Measurements from ENCODE around the gene KRT85. TPM values are rescaled to one million over a fixed set of nuclear protein-coding genes. Genes with fewer than 3 reads are reported as not detected.

Gene KRT85
- total and polyA plus RNA-seq, 2 donors (not counting 3 experiments of a cell fraction or from before 2014, with no cell fraction given), result not detected

DNA sequence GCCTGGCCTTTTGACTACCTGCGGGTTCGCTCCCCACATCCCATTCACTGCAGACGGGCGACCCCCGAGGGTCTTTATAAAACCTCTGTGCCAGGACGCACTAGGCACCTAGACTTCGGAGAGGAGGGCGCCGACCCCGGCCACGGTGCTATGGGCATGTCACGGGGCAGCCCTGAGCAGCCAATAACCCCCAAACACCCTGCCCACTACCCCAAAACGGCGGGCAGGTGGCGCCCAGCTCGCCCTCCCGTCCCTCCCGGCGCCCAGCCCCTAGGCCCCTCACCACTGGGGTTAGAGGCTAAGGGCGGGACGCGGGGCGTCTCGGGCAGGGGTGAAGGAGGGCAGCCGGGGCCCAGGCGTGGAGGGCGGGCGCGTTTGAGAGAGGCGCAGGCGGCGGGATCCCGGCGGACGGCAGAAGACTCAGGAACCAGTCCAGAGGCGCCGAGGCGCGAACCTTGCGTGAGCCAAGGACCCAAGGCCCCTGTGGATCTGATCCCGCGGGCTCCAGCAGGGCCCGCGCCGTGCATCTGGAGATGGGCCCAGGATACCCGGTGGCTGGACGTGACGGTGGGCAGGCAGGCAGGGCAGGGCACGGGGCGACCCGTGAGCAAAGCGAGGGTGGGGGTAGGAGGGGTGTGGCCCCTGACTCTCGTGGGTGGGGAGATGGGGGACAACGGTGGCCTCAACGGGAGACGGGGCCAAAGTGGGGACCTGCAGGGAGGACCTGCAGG is 11.1 kb downstream of the KRT85 start:
- Histone ChIP-seq H3K4me1 (ENCODE audit: control insufficient read depth, extremely low read depth, insufficient read depth, low read length) (no peaks in the 10 kb centered on the region), H3K4me2 (ENCODE audit: insufficient read depth, low read length) (no peak overlapping the region), H3K9me3 (replicated peaks; ENCODE audit: control insufficient read depth, insufficient read depth, low read length) (no peaks in the 10 kb centered on the region), H2AFZ (ENCODE audit: low read depth, low read length) (no peak overlapping the region), H3K27me3 (ENCODE audit: control insufficient read depth in 2 of 2, insufficient read depth in 2 of 2, low read length in 2 of 2) (peaks cover 7 to 13% of the 10 kb centered on the region in 2 experiments), H3K79me2 (ENCODE audit: control insufficient read depth, insufficient read depth, low read length) (no peaks in the 10 kb centered on the region), H3K27ac (ENCODE audit: insufficient read depth, low read depth, low read length) (no peak overlapping the region), H3K36me3 (ENCODE audit: control insufficient read depth in 2 of 2, extremely low read depth in 1 of 2, insufficient read depth in 2 of 2, low read length in 2 of 2) (no peaks in the 10 kb centered on the region), H3K9ac (replicated peaks; ENCODE audit: extremely low read depth, insufficient read depth, low read length) (no peak overlapping the region), H3K9me1 (replicated peaks; ENCODE audit: control insufficient read depth, extremely low read depth, insufficient read depth, low read length) (no peaks in the 10 kb centered on the region), H4K20me1 (replicated peaks; ENCODE audit: control insufficient read depth, extremely low read depth, insufficient read depth, low read length) (no peaks in the 10 kb centered on the region), H3K4me3 (replicated peaks in 1 of 3; ENCODE audit: insufficient read depth in 1 of 3, low read depth in 1 of 3, low read length in 3 of 3) (no peak overlapping the region)
- TF ChIP-seq JUN (IDR thresholded peaks at IDR 0.05; ENCODE audit: borderline replicate concordance, insufficient read depth, insufficient read length, low read depth) (no peak), EZH2 (IDR thresholded peaks at IDR 0.05; ENCODE audit: borderline replicate concordance, low read depth, low read length, severe bottlenecking) (no peak), MYC (IDR thresholded peaks at IDR 0.05; ENCODE audit: low read depth, low read length) (no peak), GATA2 (IDR thresholded peaks at IDR 0.05; ENCODE audit: insufficient read depth, insufficient read length, low read depth, low read length) (no peak), POLR2A (IDR thresholded peaks at IDR 0.05; ENCODE audit: low read depth, low read length) (no peak), POLR2AphosphoS5 (IDR thresholded peaks at IDR 0.05; ENCODE audit: insufficient read depth, low read depth, low read length) (no peak), FOS (IDR thresholded peaks at IDR 0.05; ENCODE audit: borderline replicate concordance, insufficient read depth, low read length) (no peak)
- TF ChIP-seq, protein P1, sequence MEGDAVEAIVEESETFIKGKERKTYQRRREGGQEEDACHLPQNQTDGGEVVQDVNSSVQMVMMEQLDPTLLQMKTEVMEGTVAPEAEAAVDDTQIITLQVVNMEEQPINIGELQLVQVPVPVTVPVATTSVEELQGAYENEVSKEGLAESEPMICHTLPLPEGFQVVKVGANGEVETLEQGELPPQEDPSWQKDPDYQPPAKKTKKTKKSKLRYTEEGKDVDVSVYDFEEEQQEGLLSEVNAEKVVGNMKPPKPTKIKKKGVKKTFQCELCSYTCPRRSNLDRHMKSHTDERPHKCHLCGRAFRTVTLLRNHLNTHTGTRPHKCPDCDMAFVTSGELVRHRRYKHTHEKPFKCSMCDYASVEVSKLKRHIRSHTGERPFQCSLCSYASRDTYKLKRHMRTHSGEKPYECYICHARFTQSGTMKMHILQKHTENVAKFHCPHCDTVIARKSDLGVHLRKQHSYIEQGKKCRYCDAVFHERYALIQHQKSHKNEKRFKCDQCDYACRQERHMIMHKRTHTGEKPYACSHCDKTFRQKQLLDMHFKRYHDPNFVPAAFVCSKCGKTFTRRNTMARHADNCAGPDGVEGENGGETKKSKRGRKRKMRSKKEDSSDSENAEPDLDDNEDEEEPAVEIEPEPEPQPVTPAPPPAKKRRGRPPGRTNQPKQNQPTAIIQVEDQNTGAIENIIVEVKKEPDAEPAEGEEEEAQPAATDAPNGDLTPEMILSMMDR (IDR thresholded peaks at IDR 0.05; ENCODE audit: extremely low read depth in 1 of 2, insufficient read depth in 1 of 2, low read depth in 1 of 2, low read length in 2 of 2), result no peak
- TF ChIP-seq, protein P2, sequence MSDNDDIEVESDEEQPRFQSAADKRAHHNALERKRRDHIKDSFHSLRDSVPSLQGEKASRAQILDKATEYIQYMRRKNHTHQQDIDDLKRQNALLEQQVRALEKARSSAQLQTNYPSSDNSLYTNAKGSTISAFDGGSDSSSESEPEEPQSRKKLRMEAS (IDR thresholded peaks at IDR 0.05; ENCODE audit: insufficient read depth, insufficient read length), result no peak
- DNase-seq (ENCODE audit: low read depth, low spot score), result no peak
- ChIA-PET CTCF (no interaction called here), POLR2A (no interaction called here)
- intact Hi-C loops (cut with micrococcal nuclease), result no loop called here
- dilution Hi-C loops (cut with MboI; ENCODE audit: extremely low pct_ligation_motif_present, low sequenced_read_pairs), result no loop called here
- BruUV-seq (replicated peaks), result no TSS peak
- no peak for FAIRE-seq

Data from endothelial cell of umbilical vein (primary cell).